ENCODE data around the gene PAX2.

The PAX2 gene

DNA sequence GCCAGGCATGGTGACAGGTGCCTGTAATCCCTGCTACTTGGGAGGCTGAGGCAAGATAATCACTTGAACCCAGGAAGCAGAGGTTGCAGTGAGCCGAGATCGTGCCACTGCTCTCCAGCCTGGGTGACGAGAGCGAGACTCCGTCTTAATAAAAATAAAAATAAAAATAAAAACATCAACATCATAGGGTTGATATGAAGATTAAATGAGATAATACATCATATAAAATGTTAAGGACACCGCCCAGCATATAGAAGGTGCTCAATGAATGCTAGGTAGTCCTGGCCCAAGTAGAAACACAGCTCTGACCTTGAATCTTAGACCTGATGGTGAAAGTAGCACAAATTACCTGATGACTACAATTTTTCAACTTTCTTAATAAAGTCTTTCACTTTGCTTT, 74.0 kb downstream of the PAX2 start:
- DNase-seq (ENCODE audit: low spot score), result no peak
- no peak overlapping the region for H3K27ac ChIP-seq
- TF ChIP-seq, protein P1, sequence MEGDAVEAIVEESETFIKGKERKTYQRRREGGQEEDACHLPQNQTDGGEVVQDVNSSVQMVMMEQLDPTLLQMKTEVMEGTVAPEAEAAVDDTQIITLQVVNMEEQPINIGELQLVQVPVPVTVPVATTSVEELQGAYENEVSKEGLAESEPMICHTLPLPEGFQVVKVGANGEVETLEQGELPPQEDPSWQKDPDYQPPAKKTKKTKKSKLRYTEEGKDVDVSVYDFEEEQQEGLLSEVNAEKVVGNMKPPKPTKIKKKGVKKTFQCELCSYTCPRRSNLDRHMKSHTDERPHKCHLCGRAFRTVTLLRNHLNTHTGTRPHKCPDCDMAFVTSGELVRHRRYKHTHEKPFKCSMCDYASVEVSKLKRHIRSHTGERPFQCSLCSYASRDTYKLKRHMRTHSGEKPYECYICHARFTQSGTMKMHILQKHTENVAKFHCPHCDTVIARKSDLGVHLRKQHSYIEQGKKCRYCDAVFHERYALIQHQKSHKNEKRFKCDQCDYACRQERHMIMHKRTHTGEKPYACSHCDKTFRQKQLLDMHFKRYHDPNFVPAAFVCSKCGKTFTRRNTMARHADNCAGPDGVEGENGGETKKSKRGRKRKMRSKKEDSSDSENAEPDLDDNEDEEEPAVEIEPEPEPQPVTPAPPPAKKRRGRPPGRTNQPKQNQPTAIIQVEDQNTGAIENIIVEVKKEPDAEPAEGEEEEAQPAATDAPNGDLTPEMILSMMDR (IDR thresholded peaks at IDR 0.05), result no peak
- H3K4me3 ChIP-seq, result no peak overlapping the region

DNA sequence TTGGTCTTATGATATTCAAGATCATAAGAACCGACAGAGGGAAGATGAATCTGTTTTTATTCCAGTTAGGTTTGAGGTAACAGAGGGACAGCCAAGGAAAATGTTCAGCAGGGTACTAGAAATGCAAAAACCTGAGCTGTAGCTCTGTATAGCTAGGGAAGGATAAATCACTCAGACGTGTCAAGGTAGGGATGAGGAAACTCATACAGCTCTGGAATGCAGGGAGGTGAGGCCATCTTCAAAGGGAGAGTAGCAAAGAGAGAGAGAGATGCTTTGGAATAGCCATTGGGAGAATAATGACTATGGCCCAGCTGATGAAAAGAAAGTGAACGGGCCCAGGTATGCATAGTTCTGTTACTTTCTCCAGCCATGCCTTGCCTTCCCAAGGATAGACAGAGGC, 77.8 kb downstream of the PAX2 start:
- Histone ChIP-seq H3K27ac (no peak overlapping the region), H3K4me3 (no peak overlapping the region)
- DNase-seq (ENCODE audit: low spot score), result no peak
- TF ChIP-seq, protein P1 (IDR thresholded peaks at IDR 0.05), result no peak

DNA sequence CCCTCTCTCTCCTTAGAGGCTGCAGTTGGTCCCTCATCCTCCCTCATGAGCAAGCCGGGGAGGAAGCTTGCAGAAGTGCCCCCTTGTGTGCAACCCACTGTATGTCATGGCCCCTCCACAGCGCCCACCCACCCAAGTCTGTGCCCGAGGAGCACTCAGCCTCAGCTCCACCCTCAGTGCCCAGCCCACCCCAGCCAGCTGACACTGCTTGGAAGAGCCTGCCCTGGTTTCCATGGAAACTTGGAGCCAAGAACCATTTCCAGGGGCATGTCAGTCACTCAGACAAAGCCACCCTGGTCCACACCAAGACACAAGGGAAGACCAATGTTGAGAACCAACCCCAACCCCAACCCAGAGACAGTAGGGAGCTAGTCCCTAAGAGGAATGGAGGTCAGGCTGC, 79.5 kb downstream of the PAX2 start:
- no peak overlapping the region for H3K27ac ChIP-seq
- H3K4me3 ChIP-seq, result no peak overlapping the region
- TF ChIP-seq, protein P1 (IDR thresholded peaks at IDR 0.05), result no peak
- no peak for DNase-seq (ENCODE audit: low spot score)

DNA sequence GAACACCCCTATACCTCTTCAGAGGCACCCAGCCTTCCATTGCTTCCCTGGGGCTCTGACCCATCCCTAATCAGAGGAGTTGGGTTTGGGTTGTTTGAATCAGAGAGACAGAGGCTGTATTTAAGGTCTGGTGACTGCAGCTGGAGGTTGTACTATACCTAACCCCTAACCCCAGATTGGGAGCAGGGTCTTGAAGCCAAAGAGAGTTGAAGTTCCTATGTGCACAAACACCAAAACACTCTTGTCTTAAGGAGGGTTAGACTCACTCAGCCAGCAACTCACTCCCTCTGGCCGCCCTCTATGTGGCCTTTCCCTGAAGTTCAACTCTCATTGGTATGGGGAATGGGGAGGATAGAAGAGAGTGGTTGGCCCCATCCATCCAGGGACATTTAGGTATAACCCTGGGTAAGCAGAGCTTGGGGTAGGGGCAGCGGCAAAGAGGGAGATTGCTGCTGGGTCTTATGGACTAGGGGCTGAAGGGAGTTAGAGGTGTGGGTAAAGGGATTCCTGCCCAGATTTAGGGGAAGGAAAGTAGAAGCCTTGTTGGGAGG, 80.0 kb downstream of the PAX2 start:
- Histone ChIP-seq H3K4me3 (no peak overlapping the region), H3K27ac (no peak overlapping the region)
- TF ChIP-seq, protein P1 (IDR thresholded peaks at IDR 0.05), result no peak
- no peak for DNase-seq (ENCODE audit: low spot score)

DNA sequence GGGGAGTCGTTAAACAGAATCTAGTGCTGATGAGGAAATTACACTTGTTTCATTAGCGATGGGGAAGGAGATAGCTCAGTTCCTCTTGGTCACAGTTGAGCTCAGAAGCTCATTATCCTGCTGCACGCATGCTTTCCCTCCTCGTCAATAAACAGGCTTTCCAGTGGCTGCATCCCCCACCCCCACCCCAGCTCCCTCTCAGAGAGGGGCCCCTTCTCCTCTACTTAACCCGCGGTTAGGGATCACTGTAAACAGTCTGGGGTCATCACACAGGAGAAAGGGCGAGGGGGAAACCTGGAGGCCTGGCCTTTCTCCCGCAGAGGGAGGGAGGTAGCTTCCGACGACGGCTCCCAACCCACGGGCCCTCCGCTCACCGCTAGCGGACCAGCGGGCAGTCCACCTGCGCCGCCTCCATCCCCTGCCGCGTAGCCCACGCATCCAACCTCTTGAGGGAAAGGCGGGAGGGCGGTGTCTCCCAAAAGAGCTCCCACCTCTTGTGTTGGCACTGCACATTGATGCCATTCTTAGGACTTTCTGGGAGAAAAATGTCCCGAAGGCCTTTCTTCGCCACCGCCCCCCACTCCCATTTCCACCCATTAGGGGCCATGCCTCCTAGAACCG, 80.8 kb downstream of the PAX2 start:
- TF ChIP-seq, protein P1 (IDR thresholded peaks at IDR 0.05), result no peak
- DNase-seq (ENCODE audit: low spot score), result no peak
- Histone ChIP-seq H3K4me3 (peak overlapping the region; percentile 75), H3K27ac (no peak overlapping the region)

DNA sequence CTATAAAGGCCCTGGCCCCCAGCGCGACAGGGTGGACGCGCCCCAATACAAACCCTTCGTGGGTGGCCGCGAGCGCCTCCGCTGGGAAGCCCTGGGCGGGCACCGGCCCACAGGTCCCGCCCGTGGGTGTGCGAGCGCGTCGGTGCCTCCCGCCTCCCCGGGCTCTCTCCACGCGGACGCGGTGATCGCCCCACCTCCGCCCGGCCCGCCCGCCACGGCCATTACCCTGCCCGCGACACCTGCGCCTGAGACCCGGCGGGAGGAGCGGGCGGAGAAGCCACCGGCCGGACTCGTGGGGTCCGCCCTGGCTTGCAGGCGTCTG, 81.2 kb downstream of the PAX2 start:
- DNase-seq (ENCODE audit: low spot score), result no peak
- TF ChIP-seq, protein P1 (IDR thresholded peaks at IDR 0.05), result no peak
- Histone ChIP-seq H3K27ac (no peak overlapping the region), H3K4me3 (peak overlapping the region; percentile 75)
